GM12878 (cell line): Measurements from ENCODE around the gene DNAJA2. TPM values are rescaled to one million over a fixed set of nuclear protein-coding genes. Genes with fewer than 3 reads are reported as not detected.

Experiments used
- EGR1 ChIP-seq, 2 experiments: IDR thresholded peaks; 1 replicate in 1 of 2; 2 replicates in 1 of 2; pipeline ENCODE4 v1.6.1; 2011 to 2012; ENCODE audit warnings: low read depth in 2 of 2, low read length in 2 of 2, borderline replicate concordance in 1 of 2, mild to moderate bottlenecking in 1 of 2, moderate library complexity in 1 of 2
- EZH2 ChIP-seq: IDR thresholded peaks from 2 replicates; pipeline ENCODE4 v1.6.1; 2012; ENCODE audit warnings: low read depth, mild to moderate bottlenecking, control low read depth, inconsistent platforms, low read length, borderline replicate concordance; ENCODE audit not compliant: control insufficient read depth
- MYB ChIP-seq: fragments of 150-350 bp; IDR thresholded peaks from 2 replicates; pipeline ENCODE4 v1.6.1; 2014; ENCODE audit warnings: mild to moderate bottlenecking, low read depth, low read length, borderline replicate concordance
- NBN ChIP-seq: fragments of 450-650 bp; IDR thresholded peaks from 2 replicates; pipeline ENCODE4 v1.6.1; 2016
- NRF1 ChIP-seq: conservative IDR thresholded peaks from 2 replicates; pipeline ENCODE4 v1.6.1; 2011; ENCODE audit warnings: mild to moderate bottlenecking, low read depth, low read length, improper control_type of control experiment
- SMAD1 ChIP-seq: fragments of 450-650 bp; IDR thresholded peaks from 2 replicates; pipeline ENCODE4 v1.6.1; 2018; ENCODE audit warnings: mild to moderate bottlenecking, low read depth; ENCODE audit not compliant: partially characterized antibody
- SMC3 ChIP-seq: IDR thresholded peaks from 2 replicates; pipeline ENCODE4 v1.6.1; 2011; ENCODE audit warnings: low read length, improper control_type of control experiment, borderline replicate concordance
- SP1 ChIP-seq: IDR thresholded peaks from one replicate; pipeline ENCODE4 v1.6.1; 2011; ENCODE audit warnings: low read depth, low read length
- SREBF1 ChIP-seq: IDR thresholded peaks from 2 replicates; pipeline ENCODE4 v1.6.1; 2012; ENCODE audit warnings: mild to moderate bottlenecking, low read length
- SREBF2 ChIP-seq: IDR thresholded peaks from 2 replicates; pipeline ENCODE4 v1.6.1; 2012; ENCODE audit warnings: mild to moderate bottlenecking, low read length
- SRF ChIP-seq, 2 experiments: IDR thresholded peaks; 2 replicates each; pipeline ENCODE4 v1.6.1; 2011; ENCODE audit warnings: low read depth in 2 of 2, low read length in 2 of 2, mild to moderate bottlenecking in 1 of 2, moderate library complexity in 1 of 2
- ZNF24 ChIP-seq: fragments of 450-650 bp; IDR thresholded peaks from 2 replicates; pipeline ENCODE4 v1.6.1; 2017; ENCODE audit warnings: antibody characterized with exemption, mild to moderate bottlenecking
- ZNF622 ChIP-seq: fragments of 450-650 bp; IDR thresholded peaks from 2 replicates; pipeline ENCODE4 v1.6.1; 2017; ENCODE audit warnings: mild to moderate bottlenecking, inconsistent platforms
- ZSCAN29 ChIP-seq: fragments of 450-650 bp; IDR thresholded peaks from 2 replicates; pipeline ENCODE4 v1.6.1; 2017; ENCODE audit warnings: mild to moderate bottlenecking, moderate library complexity
- polyA plus RNA-seq, 11 experiments: library from polyadenylated mRNA; depleted of rRNA in 4 of 11; unstranded in 6 of 11; stranded (reverse) in 5 of 11; fragments of >200 nt; fragmentation: Nextera tagmentation in 4 of 11; fragmentation: Illumina TruSeq in 1 of 11; extraction: Ambion mirVana in 4 of 11; extraction: Trizol in 1 of 11; gene quantifications; 1 replicate in 1 of 11; 2 replicates in 10 of 11; pipeline versions ENCODE4 v1.2.1 to v1.2.3, GENCODE V29; 2011 to 2016; ENCODE audit warnings: inconsistent platforms in 2 of 11, missing spikeins in 2 of 11, low read depth in 1 of 11
- total RNA-seq, 4 experiments: library from RNA; depleted of rRNA in 3 of 4; stranded (reverse); fragments of >200 nt in 3 of 4; fragmentation: Illumina TruSeq in 1 of 4; extraction: Trizol in 1 of 4; gene quantifications; 2 replicates each; pipeline versions ENCODE4 v1.2.1 to v1.2.3, GENCODE V29; 2013 to 2021
- TF ChIP-seq, protein P1 (sequence below): fragments of 150-350 bp; IDR thresholded peaks from 2 replicates; pipeline ENCODE4 v1.6.1; 2014; ENCODE audit warnings: mild to moderate bottlenecking, low read depth, low read length
- TF ChIP-seq, protein P2 (sequence below): IDR thresholded peaks from 2 replicates; pipeline ENCODE4 v1.6.1; 2011; ENCODE audit warnings: borderline replicate concordance, low read depth, mild to moderate bottlenecking, moderate library complexity, low read length; ENCODE audit not compliant: insufficient read depth, poor library complexity, severe bottlenecking
- TF ChIP-seq, protein P3 (sequence below): fragments of 450-650 bp; IDR thresholded peaks from 2 replicates; pipeline ENCODE4 v1.6.1; 2017; ENCODE audit warnings: antibody characterized with exemption, mild to moderate bottlenecking, moderate library complexity

The DNAJA2 gene
- total and polyA plus RNA-seq, 10 of the 15 experiments (the other 5 are each of a cell fraction or from before 2014, with no cell fraction given) = 26.2 to 96.4 (median 58.1) TPM

DNA sequence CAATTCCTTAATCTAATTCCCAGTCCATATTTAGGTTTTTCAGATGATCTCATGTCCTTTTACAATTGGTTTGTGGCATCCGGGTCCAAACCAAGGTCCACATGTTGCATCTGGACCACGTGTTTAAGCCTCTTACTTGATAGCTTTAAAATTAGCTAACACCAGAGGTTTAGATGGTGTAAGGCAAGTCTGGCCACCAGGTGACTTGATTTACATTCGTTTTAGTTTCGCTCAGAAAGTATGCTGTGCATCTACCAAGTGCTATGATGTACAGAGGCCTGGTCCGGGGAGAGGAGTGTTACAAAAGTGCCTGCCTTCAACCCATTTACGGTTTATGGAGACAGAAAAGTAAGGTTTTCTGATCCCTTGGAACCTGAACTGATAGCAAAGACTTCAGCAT lies 878 bp upstream of the DNAJA2 start (continued):
- TF ChIP-seq SREBF1 (no peak), EGR1 (IDR thresholded peaks at IDR 0.05; ENCODE audit: borderline replicate concordance in 1 of 2, low read depth in 2 of 2, low read length in 2 of 2) (no peak), ZNF622 (no peak), SRF (IDR thresholded peaks at IDR 0.05; ENCODE audit: low read depth in 2 of 2, low read length in 2 of 2) (no peak), ZSCAN29 (no peak), SMC3 (peak; percentile 6; the same call in 1 of the 2 replicates), ZNF24 (no peak), SMAD1 (no peak), SP1 (no peak), NRF1 (no peak), EZH2 (no peak), NBN (no peak), MYB (no peak), SREBF2 (no peak)
- TF ChIP-seq, protein P1, sequence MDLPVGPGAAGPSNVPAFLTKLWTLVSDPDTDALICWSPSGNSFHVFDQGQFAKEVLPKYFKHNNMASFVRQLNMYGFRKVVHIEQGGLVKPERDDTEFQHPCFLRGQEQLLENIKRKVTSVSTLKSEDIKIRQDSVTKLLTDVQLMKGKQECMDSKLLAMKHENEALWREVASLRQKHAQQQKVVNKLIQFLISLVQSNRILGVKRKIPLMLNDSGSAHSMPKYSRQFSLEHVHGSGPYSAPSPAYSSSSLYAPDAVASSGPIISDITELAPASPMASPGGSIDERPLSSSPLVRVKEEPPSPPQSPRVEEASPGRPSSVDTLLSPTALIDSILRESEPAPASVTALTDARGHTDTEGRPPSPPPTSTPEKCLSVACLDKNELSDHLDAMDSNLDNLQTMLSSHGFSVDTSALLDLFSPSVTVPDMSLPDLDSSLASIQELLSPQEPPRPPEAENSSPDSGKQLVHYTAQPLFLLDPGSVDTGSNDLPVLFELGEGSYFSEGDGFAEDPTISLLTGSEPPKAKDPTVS = no peak
- TF ChIP-seq, protein P2, sequence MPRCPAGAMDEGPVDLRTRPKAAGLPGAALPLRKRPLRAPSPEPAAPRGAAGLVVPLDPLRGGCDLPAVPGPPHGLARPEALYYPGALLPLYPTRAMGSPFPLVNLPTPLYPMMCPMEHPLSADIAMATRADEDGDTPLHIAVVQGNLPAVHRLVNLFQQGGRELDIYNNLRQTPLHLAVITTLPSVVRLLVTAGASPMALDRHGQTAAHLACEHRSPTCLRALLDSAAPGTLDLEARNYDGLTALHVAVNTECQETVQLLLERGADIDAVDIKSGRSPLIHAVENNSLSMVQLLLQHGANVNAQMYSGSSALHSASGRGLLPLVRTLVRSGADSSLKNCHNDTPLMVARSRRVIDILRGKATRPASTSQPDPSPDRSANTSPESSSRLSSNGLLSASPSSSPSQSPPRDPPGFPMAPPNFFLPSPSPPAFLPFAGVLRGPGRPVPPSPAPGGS = no peak
- TF ChIP-seq, protein P3, sequence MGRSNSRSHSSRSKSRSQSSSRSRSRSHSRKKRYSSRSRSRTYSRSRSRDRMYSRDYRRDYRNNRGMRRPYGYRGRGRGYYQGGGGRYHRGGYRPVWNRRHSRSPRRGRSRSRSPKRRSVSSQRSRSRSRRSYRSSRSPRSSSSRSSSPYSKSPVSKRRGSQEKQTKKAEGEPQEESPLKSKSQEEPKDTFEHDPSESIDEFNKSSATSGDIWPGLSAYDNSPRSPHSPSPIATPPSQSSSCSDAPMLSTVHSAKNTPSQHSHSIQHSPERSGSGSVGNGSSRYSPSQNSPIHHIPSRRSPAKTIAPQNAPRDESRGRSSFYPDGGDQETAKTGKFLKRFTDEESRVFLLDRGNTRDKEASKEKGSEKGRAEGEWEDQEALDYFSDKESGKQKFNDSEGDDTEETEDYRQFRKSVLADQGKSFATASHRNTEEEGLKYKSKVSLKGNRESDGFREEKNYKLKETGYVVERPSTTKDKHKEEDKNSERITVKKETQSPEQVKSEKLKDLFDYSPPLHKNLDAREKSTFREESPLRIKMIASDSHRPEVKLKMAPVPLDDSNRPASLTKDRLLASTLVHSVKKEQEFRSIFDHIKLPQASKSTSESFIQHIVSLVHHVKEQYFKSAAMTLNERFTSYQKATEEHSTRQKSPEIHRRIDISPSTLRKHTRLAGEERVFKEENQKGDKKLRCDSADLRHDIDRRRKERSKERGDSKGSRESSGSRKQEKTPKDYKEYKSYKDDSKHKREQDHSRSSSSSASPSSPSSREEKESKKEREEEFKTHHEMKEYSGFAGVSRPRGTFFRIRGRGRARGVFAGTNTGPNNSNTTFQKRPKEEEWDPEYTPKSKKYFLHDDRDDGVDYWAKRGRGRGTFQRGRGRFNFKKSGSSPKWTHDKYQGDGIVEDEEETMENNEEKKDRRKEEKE = no peak
